ENCODE data around the gene TRAF3IP1.

TRAF3IP1 gene

GRCh38 chr2:238290715-238291549 is 29.4 kb upstream of the TRAF3IP1 start:
- TF ChIP-seq FOXP2 (optimal IDR thresholded peaks at IDR 0.05; ENCODE audit: control extremely low read depth, extremely low read length, insufficient read depth) (no peak), POLR2AphosphoS5 (IDR thresholded peaks at IDR 0.05; ENCODE audit: borderline replicate concordance, low read depth, low read length) (no peak), EZH2 (IDR thresholded peaks at IDR 0.05) (no peak)
- Histone ChIP-seq H3K4me3 (no peak overlapping the region), H3K27ac (no peak overlapping the region), H3K9me3 (ENCODE audit: low read depth, low read length) (no peaks in the 10 kb centered on the region), H3K9ac (ENCODE audit: insufficient read length) (no peak overlapping the region), H3K36me3 (ENCODE audit: insufficient read depth, low read length) (no peaks in the 10 kb centered on the region)
- DNase-seq (ENCODE audit: low read depth, low spot score), result no peak

- TF ChIP-seq FOXP2 (optimal IDR thresholded peaks at IDR 0.05; ENCODE audit: control extremely low read depth, extremely low read length, insufficient read depth) (no peak), POLR2AphosphoS5 (IDR thresholded peaks at IDR 0.05; ENCODE audit: borderline replicate concordance, low read depth, low read length) (no peak), EZH2 (IDR thresholded peaks at IDR 0.05) (no peak)
- H3K27ac ChIP-seq, result no peak overlapping the region
- no peak overlapping the region for H3K4me3 ChIP-seq
- H3K36me3 ChIP-seq (ENCODE audit: insufficient read depth, low read length), result no peaks in the 10 kb centered on the region
- no peak overlapping the region for H3K9ac ChIP-seq (ENCODE audit: insufficient read length)
- DNase-seq (ENCODE audit: low read depth, low spot score), result no peak
- no peaks in the 10 kb centered on the region for H3K9me3 ChIP-seq (ENCODE audit: low read depth, low read length)
These were observed 28.6 kb upstream of the TRAF3IP1 start for GRCh38 chr2:238291550-238292281.

- no peak for DNase-seq (ENCODE audit: low read depth, low spot score)
- Histone ChIP-seq H3K36me3 (ENCODE audit: insufficient read depth, low read length) (no peaks in the 10 kb centered on the region), H3K9ac (ENCODE audit: insufficient read length) (no peak overlapping the region), H3K9me3 (ENCODE audit: low read depth, low read length) (no peaks in the 10 kb centered on the region), H3K27ac (no peak overlapping the region), H3K4me3 (no peak overlapping the region)
- TF ChIP-seq EZH2 (IDR thresholded peaks at IDR 0.05), result no peak
- no peak for TF ChIP-seq POLR2AphosphoS5 (IDR thresholded peaks at IDR 0.05; ENCODE audit: borderline replicate concordance, low read depth, low read length)
- TF ChIP-seq FOXP2 (optimal IDR thresholded peaks at IDR 0.05; ENCODE audit: control extremely low read depth, extremely low read length, insufficient read depth), result no peak
These were observed 26.3 kb upstream of the TRAF3IP1 start for GRCh38 chr2:238294046-238294392.

GRCh38 chr2:238294393-238295143 is 25.8 kb upstream of the TRAF3IP1 start:
- no peaks in the 10 kb centered on the region for H3K36me3 ChIP-seq (ENCODE audit: insufficient read depth, low read length)
- DNase-seq (ENCODE audit: low read depth, low spot score), result no peak
- H3K9ac ChIP-seq (ENCODE audit: insufficient read length), result no peak overlapping the region
- H3K9me3 ChIP-seq (ENCODE audit: low read depth, low read length), result no peaks in the 10 kb centered on the region
- no peak overlapping the region for H3K27ac ChIP-seq
- no peak overlapping the region for H3K4me3 ChIP-seq
- no peak for TF ChIP-seq EZH2 (IDR thresholded peaks at IDR 0.05)
- no peak for TF ChIP-seq POLR2AphosphoS5 (IDR thresholded peaks at IDR 0.05; ENCODE audit: borderline replicate concordance, low read depth, low read length)
- no peak for TF ChIP-seq FOXP2 (optimal IDR thresholded peaks at IDR 0.05; ENCODE audit: control extremely low read depth, extremely low read length, insufficient read depth)

GRCh38 chr2:238295144-238296112 is 24.9 kb upstream of the TRAF3IP1 start:
- no peak overlapping the region for H3K4me3 ChIP-seq
- H3K27ac ChIP-seq, result no peak overlapping the region
- H3K9ac ChIP-seq (ENCODE audit: insufficient read length), result no peak overlapping the region
- no peak for DNase-seq (ENCODE audit: low read depth, low spot score)
- H3K36me3 ChIP-seq (ENCODE audit: insufficient read depth, low read length), result no peaks in the 10 kb centered on the region
- H3K9me3 ChIP-seq (ENCODE audit: low read depth, low read length), result no peaks in the 10 kb centered on the region
- TF ChIP-seq FOXP2 (optimal IDR thresholded peaks at IDR 0.05; ENCODE audit: control extremely low read depth, extremely low read length, insufficient read depth) (no peak), EZH2 (IDR thresholded peaks at IDR 0.05) (no peak), POLR2AphosphoS5 (IDR thresholded peaks at IDR 0.05; ENCODE audit: borderline replicate concordance, low read depth, low read length) (no peak)

GRCh38 chr2:238296638-238297457 is 23.5 kb upstream of the TRAF3IP1 start:
- no peak for DNase-seq (ENCODE audit: low read depth, low spot score)
- Histone ChIP-seq H3K4me3 (no peak overlapping the region), H3K36me3 (ENCODE audit: insufficient read depth, low read length) (no peaks in the 10 kb centered on the region), H3K9me3 (ENCODE audit: low read depth, low read length) (no peaks in the 10 kb centered on the region), H3K9ac (ENCODE audit: insufficient read length) (no peak overlapping the region), H3K27ac (no peak overlapping the region)
- TF ChIP-seq FOXP2 (optimal IDR thresholded peaks at IDR 0.05; ENCODE audit: control extremely low read depth, extremely low read length, insufficient read depth) (no peak), POLR2AphosphoS5 (IDR thresholded peaks at IDR 0.05; ENCODE audit: borderline replicate concordance, low read depth, low read length) (no peak), EZH2 (IDR thresholded peaks at IDR 0.05) (no peak)

- TF ChIP-seq EZH2 (IDR thresholded peaks at IDR 0.05) (no peak), FOXP2 (optimal IDR thresholded peaks at IDR 0.05; ENCODE audit: control extremely low read depth, extremely low read length, insufficient read depth) (no peak)
- no peak for DNase-seq (ENCODE audit: low read depth, low spot score)
- H3K9ac ChIP-seq (ENCODE audit: insufficient read length), result no peak overlapping the region
- no peak overlapping the region for H3K27ac ChIP-seq
- H3K4me3 ChIP-seq, result no peak overlapping the region
- H3K9me3 ChIP-seq (ENCODE audit: low read depth, low read length), result no peaks in the 10 kb centered on the region
- no peaks in the 10 kb centered on the region for H3K36me3 ChIP-seq (ENCODE audit: insufficient read depth, low read length)
These were observed 20.5 kb upstream of the TRAF3IP1 start for GRCh38 chr2:238299803-238300202.
